Astrocyte (in vitro differentiated cells and primary cell): ENCODE results near the gene JAML.

ENCODE experiments used
- EZH2 ChIP-seq: IDR thresholded peaks from 2 replicates; pipeline ENCODE4 v1.6.1; 2012; ENCODE audit warnings: mild to moderate bottlenecking, low read length, inconsistent platforms; ENCODE audit not compliant: insufficient read depth
- TF ChIP-seq, protein P1 (sequence below): IDR thresholded peaks from 2 replicates; pipeline ENCODE4 v1.5.1; 2011; ENCODE audit warnings: low read depth, mild to moderate bottlenecking, inconsistent platforms, low read length, moderate library complexity; ENCODE audit not compliant: insufficient read depth

DNA sequence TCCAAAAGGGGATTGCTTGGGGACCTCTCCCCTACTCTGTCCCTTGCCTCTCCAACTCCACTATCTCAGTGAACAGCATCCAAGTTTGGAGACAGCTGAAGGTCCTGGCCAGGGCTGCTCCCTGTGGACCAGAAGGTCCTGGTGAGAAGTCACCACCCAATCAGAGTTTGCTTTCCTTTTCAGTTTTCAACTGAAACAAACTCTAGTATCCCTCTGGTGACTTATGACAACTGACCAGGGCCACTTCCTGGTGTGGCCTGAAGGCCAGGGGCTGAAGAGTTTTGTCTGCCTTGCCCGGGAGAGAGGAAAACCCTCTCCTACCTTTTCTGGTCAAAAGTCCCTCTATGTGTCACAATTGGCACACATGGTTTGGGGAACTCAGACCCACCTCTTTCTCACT lies 5.1 kb downstream of the JAML start:
- TF ChIP-seq, protein P1, sequence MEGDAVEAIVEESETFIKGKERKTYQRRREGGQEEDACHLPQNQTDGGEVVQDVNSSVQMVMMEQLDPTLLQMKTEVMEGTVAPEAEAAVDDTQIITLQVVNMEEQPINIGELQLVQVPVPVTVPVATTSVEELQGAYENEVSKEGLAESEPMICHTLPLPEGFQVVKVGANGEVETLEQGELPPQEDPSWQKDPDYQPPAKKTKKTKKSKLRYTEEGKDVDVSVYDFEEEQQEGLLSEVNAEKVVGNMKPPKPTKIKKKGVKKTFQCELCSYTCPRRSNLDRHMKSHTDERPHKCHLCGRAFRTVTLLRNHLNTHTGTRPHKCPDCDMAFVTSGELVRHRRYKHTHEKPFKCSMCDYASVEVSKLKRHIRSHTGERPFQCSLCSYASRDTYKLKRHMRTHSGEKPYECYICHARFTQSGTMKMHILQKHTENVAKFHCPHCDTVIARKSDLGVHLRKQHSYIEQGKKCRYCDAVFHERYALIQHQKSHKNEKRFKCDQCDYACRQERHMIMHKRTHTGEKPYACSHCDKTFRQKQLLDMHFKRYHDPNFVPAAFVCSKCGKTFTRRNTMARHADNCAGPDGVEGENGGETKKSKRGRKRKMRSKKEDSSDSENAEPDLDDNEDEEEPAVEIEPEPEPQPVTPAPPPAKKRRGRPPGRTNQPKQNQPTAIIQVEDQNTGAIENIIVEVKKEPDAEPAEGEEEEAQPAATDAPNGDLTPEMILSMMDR = no peak
- TF ChIP-seq EZH2 = no peak
